Hepatocyte (in vitro differentiated cells): Measurements from ENCODE around the gene ORC1.

Experiments
- CTCF ChIP-seq: fragments of 200-600 bp; sonication (generic); IDR thresholded peaks from 2 replicates; pipeline ENCODE4 v1.5.1; 2016; ENCODE audit warnings: antibody characterized with exemption, mild to moderate bottlenecking; ENCODE audit not compliant: poor library complexity
- EZH2 ChIP-seq: fragments of 200-600 bp; sonication (generic); IDR thresholded peaks from 2 replicates; pipeline ENCODE4 v1.6.1; 2016; ENCODE audit warnings: antibody characterized with exemption, mild to moderate bottlenecking, borderline replicate concordance
- EZH2phosphoT487 ChIP-seq: fragments of 200-600 bp; sonication (generic); IDR thresholded peaks from one replicate; pipeline ENCODE4 v1.6.1; 2018; ENCODE audit warnings: antibody characterized with exemption, mild to moderate bottlenecking, low read depth, moderate library complexity; ENCODE audit not compliant: unreplicated experiment, severe bottlenecking

GRCh38 chr1:52366517-52366827, 37.8 kb downstream of the ORC1 start:
- TF ChIP-seq CTCF (no peak), EZH2 (no peak), EZH2phosphoT487 (no peak)
